BE2C (cell line): ENCODE data around the gene HNRNPM.

Experiments
- DNase-seq: peaks from one replicate; pipeline ENCODE4 v3.0.0-alpha.2; 2020
- H3K27me3 ChIP-seq: fragments of 250-450 bp; sonication (Bioruptor Pico); 2 replicates; pipeline ENCODE4 v1.5.1; 2020; ENCODE audit warnings: mild to moderate bottlenecking
- H3K36me3 ChIP-seq: fragments of 250-450 bp; sonication (Bioruptor Pico); 2 replicates; pipeline ENCODE4 v1.5.1; 2020; ENCODE audit warnings: mild to moderate bottlenecking
- H3K4me1 ChIP-seq: fragments of 250-450 bp; sonication (Bioruptor Pico); 2 replicates; pipeline ENCODE4 v1.5.1; 2020
- H3K4me3 ChIP-seq: 2 replicates; pipeline ENCODE4 v1.5.1; 2011; ENCODE audit warnings: low read depth, low read length
- H3K9me3 ChIP-seq: fragments of 250-450 bp; sonication (Bioruptor Pico); 2 replicates; pipeline ENCODE4 v1.5.1; 2020
- TF ChIP-seq, protein P1 (sequence below): IDR thresholded peaks from 2 replicates; pipeline ENCODE4 v1.5.1; 2012; ENCODE audit warnings: mild to moderate bottlenecking, low read depth, low read length

The HNRNPM gene

DNA sequence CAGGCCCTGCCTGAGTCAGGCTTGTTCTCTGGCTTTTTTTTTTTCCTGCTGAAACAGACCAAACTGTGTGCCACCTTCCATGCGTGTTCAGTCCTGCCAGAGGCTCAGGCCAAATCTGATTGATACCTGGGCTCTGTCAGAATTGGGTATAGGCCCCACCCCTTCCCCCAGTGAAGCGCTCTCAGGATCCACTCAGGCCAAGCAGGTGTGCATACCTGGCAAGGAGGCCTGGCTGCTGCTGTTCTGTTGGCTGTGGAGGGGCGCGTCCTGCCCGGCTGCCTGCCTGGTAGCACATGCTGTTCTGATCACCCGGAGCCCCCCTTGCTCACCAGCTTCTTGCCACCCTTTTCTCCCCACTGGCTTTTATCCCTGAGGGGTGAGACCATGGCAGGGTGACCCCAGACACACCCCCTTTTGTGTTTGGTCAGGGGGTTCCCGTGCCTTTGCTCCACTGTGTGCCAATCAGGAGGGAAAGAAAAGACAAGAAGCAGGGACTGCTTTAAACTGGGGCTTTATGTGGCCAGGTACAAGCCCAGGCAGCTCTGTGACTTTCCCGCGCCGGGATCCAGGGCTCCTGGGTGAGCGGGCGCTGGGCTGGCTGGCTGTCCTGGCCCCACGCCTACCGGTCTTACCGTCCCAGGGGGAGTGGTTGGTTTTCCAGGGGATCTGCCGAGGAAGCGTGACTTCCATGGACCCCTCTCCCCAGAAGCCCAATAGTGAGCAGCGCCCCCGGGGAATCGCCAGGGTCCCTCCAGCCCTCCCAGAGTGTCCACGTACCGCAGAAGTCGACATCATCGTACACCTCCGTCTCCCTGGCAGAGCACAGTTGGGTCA lies 45.0 kb downstream of the HNRNPM start:
- H3K4me1 ChIP-seq, result no peaks in the 10 kb centered on the region
- TF ChIP-seq, protein P1, sequence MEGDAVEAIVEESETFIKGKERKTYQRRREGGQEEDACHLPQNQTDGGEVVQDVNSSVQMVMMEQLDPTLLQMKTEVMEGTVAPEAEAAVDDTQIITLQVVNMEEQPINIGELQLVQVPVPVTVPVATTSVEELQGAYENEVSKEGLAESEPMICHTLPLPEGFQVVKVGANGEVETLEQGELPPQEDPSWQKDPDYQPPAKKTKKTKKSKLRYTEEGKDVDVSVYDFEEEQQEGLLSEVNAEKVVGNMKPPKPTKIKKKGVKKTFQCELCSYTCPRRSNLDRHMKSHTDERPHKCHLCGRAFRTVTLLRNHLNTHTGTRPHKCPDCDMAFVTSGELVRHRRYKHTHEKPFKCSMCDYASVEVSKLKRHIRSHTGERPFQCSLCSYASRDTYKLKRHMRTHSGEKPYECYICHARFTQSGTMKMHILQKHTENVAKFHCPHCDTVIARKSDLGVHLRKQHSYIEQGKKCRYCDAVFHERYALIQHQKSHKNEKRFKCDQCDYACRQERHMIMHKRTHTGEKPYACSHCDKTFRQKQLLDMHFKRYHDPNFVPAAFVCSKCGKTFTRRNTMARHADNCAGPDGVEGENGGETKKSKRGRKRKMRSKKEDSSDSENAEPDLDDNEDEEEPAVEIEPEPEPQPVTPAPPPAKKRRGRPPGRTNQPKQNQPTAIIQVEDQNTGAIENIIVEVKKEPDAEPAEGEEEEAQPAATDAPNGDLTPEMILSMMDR, result no peak
- no peaks in the 10 kb centered on the region for H3K9me3 ChIP-seq
- H3K27me3 ChIP-seq, result no peaks in the 10 kb centered on the region
- no peak overlapping the region for H3K4me3 ChIP-seq
- DNase-seq, result no peak
- H3K36me3 ChIP-seq, result peaks cover 48% of the 10 kb centered on the region

GRCh38 chr19:8490395-8490760 lies 45.6 kb downstream of the HNRNPM start:
- Histone ChIP-seq H3K9me3 (no peaks in the 10 kb centered on the region), H3K36me3 (peaks cover 42% of the 10 kb centered on the region), H3K4me3 (no peak overlapping the region), H3K27me3 (no peaks in the 10 kb centered on the region), H3K4me1 (no peaks in the 10 kb centered on the region)
- DNase-seq, result no peak
- TF ChIP-seq, protein P1, result no peak

- no peaks in the 10 kb centered on the region for H3K4me1 ChIP-seq
- no peaks in the 10 kb centered on the region for H3K27me3 ChIP-seq
- no peak for DNase-seq
- no peaks in the 10 kb centered on the region for H3K9me3 ChIP-seq
- H3K4me3 ChIP-seq, result no peak overlapping the region
- peaks cover 37% of the 10 kb centered on the region for H3K36me3 ChIP-seq
- TF ChIP-seq, protein P1, result no peak
These were observed 46.1 kb downstream of the HNRNPM start for GRCh38 chr19:8490873-8491272.

DNA sequence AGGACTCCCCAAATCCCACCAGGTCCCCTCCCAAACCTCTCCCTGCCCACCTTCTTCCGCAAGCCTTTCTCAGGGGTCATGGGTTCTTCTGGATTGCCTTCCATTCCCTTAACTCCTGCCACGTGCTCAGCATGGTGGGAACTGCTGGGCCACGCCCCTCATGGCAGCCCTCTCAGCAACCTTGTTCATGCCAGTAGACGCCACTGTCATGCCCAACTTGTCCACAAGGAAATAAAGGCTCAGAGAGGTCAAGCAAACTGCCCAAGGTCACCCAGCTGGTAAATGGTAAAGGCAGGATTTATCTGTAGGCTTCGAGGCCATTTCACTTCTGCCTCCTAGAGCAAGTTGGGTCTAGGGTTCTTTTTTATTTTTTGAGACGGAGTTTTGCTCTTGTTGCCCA lies 46.8 kb downstream of the HNRNPM start:
- H3K36me3 ChIP-seq, result peaks cover 30% of the 10 kb centered on the region
- TF ChIP-seq, protein P1, result 0 out of 2 replicates have a peak, but pooled peaks have one; percentile 8

GRCh38 chr19:8494158-8494557 lies 49.4 kb downstream of the HNRNPM start:
- TF ChIP-seq, protein P1, result no peak
- Histone ChIP-seq H3K27me3 (no peaks in the 10 kb centered on the region), H3K9me3 (no peaks in the 10 kb centered on the region), H3K4me1 (no peaks in the 10 kb centered on the region), H3K36me3 (peaks cover 5% of the 10 kb centered on the region; the same call in 1 of the 2 replicates), H3K4me3 (no peak overlapping the region)
- DNase-seq, result no peak

More for the DNA sequence above, 46.8 kb downstream of the HNRNPM start:
- no peak for DNase-seq
- Histone ChIP-seq H3K4me3 (no peak overlapping the region), H3K27me3 (no peaks in the 10 kb centered on the region), H3K9me3 (no peaks in the 10 kb centered on the region), H3K4me1 (no peaks in the 10 kb centered on the region)

DNA sequence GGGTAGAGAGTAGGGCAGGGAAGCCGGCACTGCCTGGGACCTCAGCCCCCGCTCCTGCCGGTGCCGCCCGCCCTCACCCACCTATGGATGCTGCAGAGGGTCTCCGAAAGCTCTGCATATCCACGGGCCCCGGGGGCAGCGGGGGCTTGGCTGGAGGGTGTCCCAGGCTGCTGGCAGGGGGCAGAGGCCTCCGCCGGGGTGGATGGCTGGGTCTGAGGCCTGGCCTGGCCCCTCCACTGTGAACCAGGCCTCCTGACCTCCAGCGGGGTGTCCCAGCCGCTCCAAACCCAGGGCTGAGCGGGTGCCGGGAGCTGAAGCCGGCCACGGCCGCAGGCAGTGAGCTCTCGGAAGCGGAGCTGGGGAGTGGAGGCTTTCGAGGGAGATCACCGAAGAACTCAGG lies 53.5 kb downstream of the HNRNPM start:
- Histone ChIP-seq H3K27me3 (no peaks in the 10 kb centered on the region), H3K4me3 (no peak overlapping the region), H3K36me3 (no peaks in the 10 kb centered on the region), H3K9me3 (no peaks in the 10 kb centered on the region), H3K4me1 (no peaks in the 10 kb centered on the region)
- DNase-seq, result no peak
- TF ChIP-seq, protein P1, result no peak
